Activated CD8-positive, alpha-beta T cell treated with anti-CD3 and anti-CD28 coated beads for 36 hours (primary cell): ENCODE measurements around the gene MED14. TPM values are rescaled to one million over a fixed set of nuclear protein-coding genes. Genes with fewer than 3 reads are reported as not detected.
A peak's percentile ranks its signal among the peaks of the same experiment; 100 is the strongest.

ENCODE experiments used
- ATAC-seq: fragments of 200-7000 bp; cut with Tn5 transposase; one replicate; pipeline ENCODE4 v1.10.0; 2021; ENCODE audit warnings: mild to moderate bottlenecking, moderate library complexity
- CTCF ChIA-PET: fragments of 350-600 bp; sonication (Branson Sonifier 250); formaldehyde crosslinking; loops from one replicate; lab custom pipeline; 2021; ENCODE audit warnings: antibody characterized with exemption; lab: Charles Lee
- POLR2A ChIA-PET: fragments of 350-600 bp; sonication (Branson Sonifier 250); formaldehyde crosslinking; loops from one replicate; lab custom pipeline; 2021; ENCODE audit warnings: antibody characterized with exemption; lab: Charles Lee
- DNase-seq: peaks from one replicate; pipeline ENCODE4 v3.0.0-alpha.2; 2020
- H3K27ac Mint-ChIP-seq: one replicate; pipeline ENCODE4 v1.8.0; 2021; ENCODE audit warnings: mild to moderate bottlenecking, mixed read lengths
- H3K27me3 Mint-ChIP-seq: one replicate; pipeline ENCODE4 v1.8.0; 2021; ENCODE audit warnings: mixed read lengths
- H3K36me3 Mint-ChIP-seq: one replicate; pipeline ENCODE4 v1.8.0; 2021; ENCODE audit warnings: low read depth, mixed read lengths
- H3K4me1 Mint-ChIP-seq: one replicate; pipeline ENCODE4 v1.8.0; 2021; ENCODE audit warnings: low read depth, mixed read lengths
- H3K4me3 Mint-ChIP-seq: one replicate; pipeline ENCODE4 v1.8.0; 2021; ENCODE audit warnings: mild to moderate bottlenecking, moderate library complexity, mixed read lengths
- H3K9me3 Mint-ChIP-seq: one replicate; pipeline ENCODE4 v1.8.0; 2021; ENCODE audit warnings: mixed read lengths
- CTCF ChIP-seq: fragments of 200-600 bp; IDR thresholded peaks from one replicate; pipeline ENCODE4 v1.8.0; 2022; ENCODE audit warnings: antibody characterized with exemption, mild to moderate bottlenecking
- intact Hi-C: fragments of 100-400 bp; cut with micrococcal nuclease; formaldehyde crosslinking; loops from one replicate; pipeline ENCODE4 v1.10.0; 2022
- total RNA-seq, 2 experiments: library from RNA; stranded (reverse); gene quantifications; one replicate each; pipeline ENCODE4 v1.2.3, GENCODE V29; 2021

MED14 gene
- total RNA-seq, 2 experiments from 2014 or later = 37.1 to 39.9 TPM

- peak overlapping the region; percentile 30 for H3K27ac Mint-ChIP-seq
- H3K27me3 Mint-ChIP-seq = no peaks in the 10 kb centered on the region
- no peaks in the 10 kb centered on the region for H3K9me3 Mint-ChIP-seq
- no peak overlapping the region for H3K4me3 Mint-ChIP-seq
- ChIA-PET CTCF (no interaction called here), POLR2A (interaction anchor here (0.5 kb wide), 1 partner anchor 61 kb away, joined by 3 read pairs; no protein-coding TSS in a partner anchor)
- H3K4me1 Mint-ChIP-seq = peaks cover 54% of the 10 kb centered on the region
- intact Hi-C loops = no loop called here
- TF ChIP-seq CTCF = no peak
- DNase-seq (no peak), ATAC-seq (no peak)
- H3K36me3 Mint-ChIP-seq = peaks cover 47% of the 10 kb centered on the region
These were observed 13.7 kb downstream of the MED14 start for GRCh38 chrX:40721489-40722106.

DNA sequence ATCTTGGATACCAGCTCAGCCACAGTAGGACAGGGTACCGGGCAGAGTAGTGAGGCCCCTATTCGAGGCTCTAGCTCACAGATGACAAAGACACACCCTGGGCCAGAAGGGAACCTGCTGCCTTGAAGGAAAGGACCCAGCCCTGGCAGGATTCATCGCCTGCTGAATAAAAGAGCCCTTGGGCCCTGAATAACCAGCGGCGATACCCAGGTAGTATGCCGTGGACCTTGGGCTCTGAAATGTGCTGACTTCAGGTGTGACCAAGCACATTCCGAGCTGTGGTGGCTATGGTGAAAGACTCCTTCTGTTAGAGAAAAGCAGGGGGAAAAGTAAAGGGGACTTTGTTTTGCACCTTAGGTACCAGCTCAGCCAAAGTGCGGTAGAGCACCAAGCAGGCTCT is 14.6 kb downstream of the MED14 start:
- peaks cover 44% of the 10 kb centered on the region for H3K36me3 Mint-ChIP-seq
- ChIA-PET POLR2A (interaction anchor here (0.5 kb wide), 1 partner anchor 60 kb away, joined by 3 read pairs; no protein-coding TSS in a partner anchor), CTCF (no interaction called here)
- H3K9me3 Mint-ChIP-seq = no peaks in the 10 kb centered on the region
- no peak overlapping the region for H3K4me3 Mint-ChIP-seq
- peaks cover 55% of the 10 kb centered on the region for H3K4me1 Mint-ChIP-seq
- ATAC-seq (no peak), DNase-seq (no peak)
- H3K27me3 Mint-ChIP-seq = no peaks in the 10 kb centered on the region
- H3K27ac Mint-ChIP-seq = no peak overlapping the region
- no peak for TF ChIP-seq CTCF
- intact Hi-C loops = no loop called here

GRCh38 chrX:40720339-40720738 is 15.0 kb downstream of the MED14 start:
- H3K9me3 Mint-ChIP-seq = no peaks in the 10 kb centered on the region
- no peak overlapping the region for H3K4me3 Mint-ChIP-seq
- no peak for TF ChIP-seq CTCF
- H3K27me3 Mint-ChIP-seq = no peaks in the 10 kb centered on the region
- intact Hi-C loops = no loop called here
- H3K4me1 Mint-ChIP-seq = peaks cover 52% of the 10 kb centered on the region
- DNase-seq (no peak), ATAC-seq (no peak)
- peaks cover 42% of the 10 kb centered on the region for H3K36me3 Mint-ChIP-seq
- no peak overlapping the region for H3K27ac Mint-ChIP-seq
- POLR2A ChIA-PET = no interaction called here
- CTCF ChIA-PET = no interaction called here

GRCh38 chrX:40719731-40720130 is 15.6 kb downstream of the MED14 start:
- H3K27ac Mint-ChIP-seq = no peak overlapping the region
- H3K4me3 Mint-ChIP-seq = no peak overlapping the region
- H3K27me3 Mint-ChIP-seq = no peaks in the 10 kb centered on the region
- ChIA-PET CTCF (interaction anchor here (1.1 kb wide), 1 partner anchor 176 kb away, joined by 3 read pairs; no protein-coding TSS in a partner anchor), POLR2A (no interaction called here)
- intact Hi-C loops = no loop called here
- no peak for DNase-seq
- TF ChIP-seq CTCF = no peak
- H3K9me3 Mint-ChIP-seq = no peaks in the 10 kb centered on the region
- peaks cover 49% of the 10 kb centered on the region for H3K4me1 Mint-ChIP-seq
- peaks cover 42% of the 10 kb centered on the region for H3K36me3 Mint-ChIP-seq
- ATAC-seq = no peak

DNA sequence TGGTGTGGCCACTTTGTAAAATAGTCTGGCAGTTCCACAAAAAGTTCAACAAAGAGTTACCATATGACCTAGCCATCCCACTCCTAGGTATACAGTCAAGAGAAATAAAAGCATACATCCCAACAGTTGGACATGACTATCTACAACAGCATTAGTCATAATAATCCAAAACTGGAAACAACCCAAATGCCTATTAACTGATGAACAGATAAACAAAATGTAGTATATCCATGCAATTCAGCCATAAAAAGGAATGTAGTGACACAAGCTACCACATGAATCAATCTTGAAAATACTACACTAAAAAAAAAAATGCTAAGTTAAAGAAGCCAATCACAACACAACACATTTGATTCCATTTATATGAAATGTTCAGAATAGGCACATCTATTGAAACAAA is 16.1 kb downstream of the MED14 start:
- Mint-ChIP-seq H3K4me3 (no peak overlapping the region), H3K27me3 (no peaks in the 10 kb centered on the region), H3K36me3 (peaks cover 41% of the 10 kb centered on the region), H3K27ac (no peak overlapping the region), H3K4me1 (peaks cover 47% of the 10 kb centered on the region), H3K9me3 (no peaks in the 10 kb centered on the region)
- ChIA-PET POLR2A (no interaction called here), CTCF (interaction anchor here (1.1 kb wide), 1 partner anchor 175 kb away, joined by 3 read pairs; no protein-coding TSS in a partner anchor)
- intact Hi-C loops = no loop called here
- ATAC-seq (no peak), DNase-seq (no peak)
- TF ChIP-seq CTCF = no peak
